ENCODE results near the gene ZNF280B.

- TF ChIP-seq ZNF70 (CRISPR knock-in tag; IDR thresholded peaks at IDR 0.05): no peak
- TF ChIP-seq, protein P1, sequence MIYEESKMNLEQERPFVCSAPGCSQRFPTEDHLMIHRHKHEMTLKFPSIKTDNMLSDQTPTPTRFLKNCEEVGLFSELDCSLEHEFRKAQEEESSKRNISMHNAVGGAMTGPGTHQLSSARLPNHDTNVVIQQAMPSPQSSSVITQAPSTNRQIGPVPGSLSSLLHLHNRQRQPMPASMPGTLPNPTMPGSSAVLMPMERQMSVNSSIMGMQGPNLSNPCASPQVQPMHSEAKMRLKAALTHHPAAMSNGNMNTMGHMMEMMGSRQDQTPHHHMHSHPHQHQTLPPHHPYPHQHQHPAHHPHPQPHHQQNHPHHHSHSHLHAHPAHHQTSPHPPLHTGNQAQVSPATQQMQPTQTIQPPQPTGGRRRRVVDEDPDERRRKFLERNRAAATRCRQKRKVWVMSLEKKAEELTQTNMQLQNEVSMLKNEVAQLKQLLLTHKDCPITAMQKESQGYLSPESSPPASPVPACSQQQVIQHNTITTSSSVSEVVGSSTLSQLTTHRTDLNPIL (CRISPR knock-in tag; IDR thresholded peaks at IDR 0.05; ENCODE audit: low read depth): no peak
- TF ChIP-seq BACH2 (CRISPR knock-in tag; IDR thresholded peaks at IDR 0.05; ENCODE audit: borderline replicate concordance): no peak
- TF ChIP-seq ISL1 (CRISPR knock-in tag; IDR thresholded peaks at IDR 0.05): no peak
- TF ChIP-seq GLIS3 (CRISPR knock-in tag; IDR thresholded peaks at IDR 0.05): no peak
- TF ChIP-seq, protein P2, sequence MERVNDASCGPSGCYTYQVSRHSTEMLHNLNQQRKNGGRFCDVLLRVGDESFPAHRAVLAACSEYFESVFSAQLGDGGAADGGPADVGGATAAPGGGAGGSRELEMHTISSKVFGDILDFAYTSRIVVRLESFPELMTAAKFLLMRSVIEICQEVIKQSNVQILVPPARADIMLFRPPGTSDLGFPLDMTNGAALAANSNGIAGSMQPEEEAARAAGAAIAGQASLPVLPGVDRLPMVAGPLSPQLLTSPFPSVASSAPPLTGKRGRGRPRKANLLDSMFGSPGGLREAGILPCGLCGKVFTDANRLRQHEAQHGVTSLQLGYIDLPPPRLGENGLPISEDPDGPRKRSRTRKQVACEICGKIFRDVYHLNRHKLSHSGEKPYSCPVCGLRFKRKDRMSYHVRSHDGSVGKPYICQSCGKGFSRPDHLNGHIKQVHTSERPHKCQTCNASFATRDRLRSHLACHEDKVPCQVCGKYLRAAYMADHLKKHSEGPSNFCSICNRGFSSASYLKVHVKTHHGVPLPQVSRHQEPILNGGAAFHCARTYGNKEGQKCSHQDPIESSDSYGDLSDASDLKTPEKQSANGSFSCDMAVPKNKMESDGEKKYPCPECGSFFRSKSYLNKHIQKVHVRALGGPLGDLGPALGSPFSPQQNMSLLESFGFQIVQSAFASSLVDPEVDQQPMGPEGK (CRISPR knock-in tag; IDR thresholded peaks at IDR 0.05; ENCODE audit: borderline replicate concordance): no peak
- TF ChIP-seq ZFP3 (CRISPR knock-in tag; IDR thresholded peaks at IDR 0.05): no peak
- no peak for TF ChIP-seq ARNTL (CRISPR knock-in tag; IDR thresholded peaks at IDR 0.05; ENCODE audit: borderline replicate concordance, low read depth)
- no peak for TF ChIP-seq POU6F1 (CRISPR knock-in tag; IDR thresholded peaks at IDR 0.05; ENCODE audit: borderline replicate concordance, low read depth)
- TF ChIP-seq ZNF8 (CRISPR knock-in tag; IDR thresholded peaks at IDR 0.05): no peak
- TF ChIP-seq ZC3H10 (CRISPR knock-in tag; IDR thresholded peaks at IDR 0.05): no peak
- TF ChIP-seq PPARA (CRISPR knock-in tag; IDR thresholded peaks at IDR 0.05; ENCODE audit: borderline replicate concordance): no peak
Measured at GRCh38 chr22:22452211-22452610, 56.3 kb downstream of the ZNF280B start.
